ENCODE results near the gene MAP7D2.
A peak's percentile ranks its signal among the peaks of the same experiment; 100 is the strongest.

Gene MAP7D2

DNA sequence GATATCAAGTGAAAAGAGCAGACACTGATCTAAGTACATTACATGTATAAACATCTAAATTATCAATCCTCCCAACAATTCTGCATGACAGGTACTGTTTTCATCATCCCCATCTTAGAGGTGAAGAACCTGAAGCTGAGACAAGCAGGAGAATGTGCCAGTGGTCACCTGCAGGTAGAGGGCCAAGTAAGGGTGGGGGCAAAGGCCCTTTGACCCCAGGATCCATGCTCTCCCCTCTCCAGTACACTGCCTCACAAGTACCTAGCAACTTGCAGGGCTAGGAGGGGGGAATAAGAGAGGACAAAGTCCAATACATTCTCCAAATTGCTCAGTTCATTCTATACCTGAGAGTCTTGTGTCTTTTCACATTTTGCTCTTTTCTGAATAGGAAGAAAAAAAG is 8.3 kb upstream of the MAP7D2 start:
- no peak for DNase-seq
- in situ Hi-C loops (cut with HindIII; ENCODE audit: low pct_ligation_motif_present, low pct_unique_long_range_greater_than_20kb, low sequenced_read_pairs), result no loop called here

DNA sequence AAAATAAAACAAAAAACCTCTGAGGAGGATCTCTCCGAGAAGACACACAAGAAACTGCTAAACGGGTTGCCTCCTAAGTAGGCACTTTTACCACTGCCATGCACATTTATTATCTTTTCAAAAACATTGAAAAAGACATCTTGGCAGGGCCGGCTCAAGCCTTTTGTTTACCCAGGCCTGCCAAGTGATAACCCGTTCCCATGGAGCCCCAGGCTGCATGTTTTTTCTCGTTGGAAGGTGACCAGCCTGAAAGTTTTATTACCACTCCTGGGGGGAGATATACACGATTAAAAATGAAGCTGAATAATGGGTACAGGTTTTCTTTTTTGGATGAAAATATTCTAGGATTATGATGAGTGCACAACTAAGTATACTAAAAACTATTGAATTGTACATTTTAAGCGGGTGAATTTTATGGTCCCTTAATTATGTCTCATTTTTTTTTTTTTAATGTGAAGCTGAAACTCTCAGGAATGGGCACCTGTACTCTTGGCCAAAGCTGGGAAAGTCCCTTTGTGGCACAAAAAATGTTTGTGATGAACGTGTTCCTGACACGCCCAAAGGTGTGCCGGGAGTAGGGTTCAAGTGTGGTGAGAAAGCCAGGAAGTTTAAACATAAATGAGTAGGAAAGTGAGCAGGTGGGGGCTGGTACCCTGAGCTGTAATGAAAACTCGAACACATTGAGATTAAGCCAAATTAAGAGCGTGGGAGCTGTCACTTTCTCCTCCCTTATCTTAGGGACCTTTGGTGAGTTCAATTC is 1.5 kb upstream of the MAP7D2 start:
- in situ Hi-C loops (cut with HindIII; ENCODE audit: low pct_ligation_motif_present, low pct_unique_long_range_greater_than_20kb, low sequenced_read_pairs), result no loop called here

DNA sequence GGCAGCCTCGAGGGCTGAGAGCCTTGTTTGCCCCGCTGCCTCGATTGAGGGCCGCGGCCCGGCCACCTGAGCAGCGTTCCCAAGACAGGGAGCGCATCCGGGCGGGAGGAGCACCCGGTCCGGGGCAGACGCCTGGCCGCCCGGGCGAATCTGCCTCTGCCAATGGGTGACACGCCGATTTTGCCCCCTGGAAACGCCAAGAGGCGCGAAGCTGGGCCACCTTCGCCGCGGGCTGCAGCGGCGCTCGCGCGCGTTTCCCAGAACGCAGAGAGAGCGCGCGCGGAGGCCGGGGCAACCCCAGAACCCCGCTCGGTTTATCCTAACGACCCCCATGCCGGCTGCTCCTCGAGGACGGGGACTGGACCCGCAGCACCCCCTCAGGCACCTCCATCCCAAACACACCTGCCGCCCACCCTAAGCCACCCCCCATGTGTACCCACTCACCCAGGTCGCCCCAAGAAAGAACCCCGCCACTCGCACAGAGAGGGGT is 575 bp downstream of the MAP7D2 start:
- no peak for DNase-seq
- in situ Hi-C loops (cut with HindIII; ENCODE audit: low pct_ligation_motif_present, low pct_unique_long_range_greater_than_20kb, low sequenced_read_pairs), result no loop called here

More for the DNA sequence above, 1.5 kb upstream of the MAP7D2 start:
- DNase-seq, result no peak

DNA sequence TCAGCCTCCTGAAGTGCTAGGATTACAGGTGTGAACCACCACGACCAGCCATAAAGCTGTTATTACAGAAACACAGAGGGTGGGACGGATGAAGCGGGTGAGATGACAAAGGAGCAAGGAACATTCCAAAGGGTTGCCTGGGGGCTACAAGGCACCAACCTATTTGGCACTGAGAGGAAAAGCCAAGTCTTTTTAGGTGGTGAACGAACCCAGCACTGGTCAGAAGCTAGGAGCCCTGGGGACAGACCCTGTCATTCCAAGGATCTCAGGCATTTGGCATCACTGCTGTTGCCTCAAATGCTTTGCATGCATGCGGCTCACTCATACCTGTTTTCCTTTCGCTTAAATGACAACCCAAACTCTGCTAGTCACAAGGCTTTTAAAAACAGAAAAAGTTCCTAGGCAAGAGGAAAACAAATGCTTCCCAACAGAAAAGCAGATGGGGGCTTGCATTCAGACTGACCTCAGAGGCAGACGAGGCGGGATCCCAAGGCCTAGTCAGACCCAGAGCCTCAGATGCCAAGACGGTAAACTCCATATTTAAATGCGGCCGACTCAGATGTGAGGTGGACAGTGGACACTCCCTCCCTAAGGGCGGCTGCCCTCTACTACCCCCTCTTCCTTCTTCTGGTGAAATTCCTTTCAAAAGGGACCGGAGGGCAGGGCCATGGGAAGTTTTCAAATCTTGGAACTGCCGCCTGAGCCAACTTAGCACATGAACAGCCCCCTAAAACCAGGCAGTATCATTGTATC is 4.5 kb downstream of the MAP7D2 start:
- in situ Hi-C loops (cut with HindIII; ENCODE audit: low pct_ligation_motif_present, low pct_unique_long_range_greater_than_20kb, low sequenced_read_pairs), result no loop called here
- DNase-seq, result no peak

DNA sequence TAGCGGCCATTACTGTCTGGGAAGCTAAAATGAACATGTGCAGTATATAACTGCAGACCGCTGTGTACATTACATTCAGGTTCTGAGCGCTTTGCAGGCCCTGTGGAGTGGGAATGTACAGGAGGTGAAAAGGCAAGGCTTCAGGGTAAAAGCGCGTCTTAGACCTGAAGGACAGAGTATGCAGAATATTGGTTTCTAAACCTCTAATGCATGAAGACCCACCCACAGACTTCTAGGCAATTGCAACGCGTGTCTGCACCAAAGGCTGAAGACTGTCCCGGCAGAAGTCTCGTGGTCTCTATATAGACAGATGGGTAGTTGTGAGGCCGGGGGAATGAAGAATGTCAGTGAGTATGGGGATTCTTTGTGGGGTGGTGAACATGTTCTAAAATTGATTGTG is 5.4 kb downstream of the MAP7D2 start:
- DNase-seq, result no peak
- in situ Hi-C loops (cut with HindIII; ENCODE audit: low pct_ligation_motif_present, low pct_unique_long_range_greater_than_20kb, low sequenced_read_pairs), result no loop called here

DNA sequence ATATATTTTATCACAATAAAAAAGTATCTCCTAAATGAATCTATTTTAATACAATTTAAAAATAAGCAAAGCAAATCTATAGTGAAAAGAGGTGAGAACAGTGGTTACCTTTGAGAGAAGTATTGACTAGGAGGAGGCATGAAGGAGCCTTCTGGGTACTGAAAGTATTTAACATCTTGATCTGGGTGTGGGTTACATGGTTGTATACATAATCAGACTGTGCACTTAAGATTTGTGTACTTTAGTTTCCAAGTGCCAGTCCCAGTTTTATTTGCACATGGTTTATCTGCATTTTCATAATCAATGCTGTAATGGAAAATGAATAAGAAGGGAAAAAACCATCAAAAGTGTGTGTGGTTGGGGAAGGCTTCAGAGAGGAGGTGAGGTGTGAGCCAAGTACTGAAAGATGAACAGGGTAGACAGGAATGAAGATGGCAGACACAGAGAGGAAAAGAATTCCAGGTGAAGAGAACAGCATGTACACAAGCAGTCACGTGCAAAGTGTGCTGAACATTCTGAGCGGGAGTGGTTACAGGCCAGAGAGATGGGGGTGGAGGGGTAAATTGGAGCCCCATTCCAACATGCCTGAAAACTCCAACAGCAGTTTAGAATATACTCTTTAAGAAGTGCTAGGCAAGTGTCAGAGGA is 14.6 kb downstream of the MAP7D2 start:
- no peak for DNase-seq
- in situ Hi-C loops (cut with HindIII; ENCODE audit: low pct_ligation_motif_present, low pct_unique_long_range_greater_than_20kb, low sequenced_read_pairs), result no loop called here

DNA sequence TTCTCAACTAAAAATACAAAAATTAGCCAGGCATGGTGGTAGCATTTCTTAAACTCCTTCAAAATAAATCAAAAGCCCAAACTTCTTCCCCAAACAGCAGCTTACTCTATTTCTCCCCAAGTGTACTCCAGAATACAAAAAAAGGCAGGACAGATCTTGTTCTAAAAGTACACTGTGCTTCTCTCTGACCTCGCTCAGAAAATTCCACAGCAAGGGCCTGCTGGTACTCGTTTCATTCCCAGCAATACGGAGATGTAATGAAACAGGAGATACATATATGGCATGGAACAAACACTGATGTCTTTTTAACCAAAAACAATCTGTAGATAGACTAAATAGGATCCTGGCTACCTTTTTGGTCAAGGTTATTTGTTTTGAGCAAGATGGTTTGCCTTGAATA is 25.2 kb downstream of the MAP7D2 start:
- in situ Hi-C loops (cut with HindIII; ENCODE audit: low pct_ligation_motif_present, low pct_unique_long_range_greater_than_20kb, low sequenced_read_pairs), result no loop called here
- DNase-seq, result no peak

DNA sequence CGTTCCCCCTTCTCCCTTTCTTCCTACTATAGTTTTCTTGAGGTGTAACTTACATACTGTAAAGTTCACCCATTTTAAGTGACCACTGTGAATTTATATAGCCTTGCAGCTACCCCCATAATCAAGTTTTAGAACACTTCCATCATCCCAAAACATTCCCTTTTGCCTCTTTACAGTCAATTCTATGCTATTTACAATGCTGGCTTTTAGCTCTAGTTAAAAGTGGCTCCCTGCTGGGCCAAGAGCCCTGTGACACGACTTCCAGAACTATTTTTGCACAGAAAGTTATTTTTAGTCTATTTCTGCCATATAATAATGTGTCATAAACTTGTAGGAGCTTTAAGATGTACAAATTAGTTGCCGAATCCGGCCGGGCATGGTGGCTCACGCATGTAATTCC is 26.9 kb downstream of the MAP7D2 start:
- DNase-seq, result no peak
- in situ Hi-C loops (cut with HindIII; ENCODE audit: low pct_ligation_motif_present, low pct_unique_long_range_greater_than_20kb, low sequenced_read_pairs), result no loop called here

DNA sequence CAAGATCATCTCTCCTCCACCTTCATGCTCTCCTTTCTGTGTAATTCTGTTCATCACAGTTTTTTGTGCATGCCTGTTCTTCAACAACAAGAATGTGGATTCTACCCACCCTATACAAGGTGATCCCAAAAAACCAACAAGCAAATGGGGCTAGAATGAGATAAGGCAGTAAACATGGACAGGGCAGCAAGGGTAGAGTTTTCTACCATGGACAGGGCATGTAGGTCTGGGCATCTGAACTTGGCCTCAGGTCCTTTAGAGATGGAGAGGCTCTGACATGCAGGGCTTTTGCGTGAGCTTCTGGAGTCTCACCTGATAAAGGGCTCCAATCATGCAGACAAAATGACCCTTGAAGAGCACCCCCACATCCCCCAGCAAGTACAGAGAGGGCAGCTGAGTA is 36.4 kb downstream of the MAP7D2 start:
- in situ Hi-C loops (cut with HindIII; ENCODE audit: low pct_ligation_motif_present, low pct_unique_long_range_greater_than_20kb, low sequenced_read_pairs), result no loop called here
- DNase-seq, result no peak

DNA sequence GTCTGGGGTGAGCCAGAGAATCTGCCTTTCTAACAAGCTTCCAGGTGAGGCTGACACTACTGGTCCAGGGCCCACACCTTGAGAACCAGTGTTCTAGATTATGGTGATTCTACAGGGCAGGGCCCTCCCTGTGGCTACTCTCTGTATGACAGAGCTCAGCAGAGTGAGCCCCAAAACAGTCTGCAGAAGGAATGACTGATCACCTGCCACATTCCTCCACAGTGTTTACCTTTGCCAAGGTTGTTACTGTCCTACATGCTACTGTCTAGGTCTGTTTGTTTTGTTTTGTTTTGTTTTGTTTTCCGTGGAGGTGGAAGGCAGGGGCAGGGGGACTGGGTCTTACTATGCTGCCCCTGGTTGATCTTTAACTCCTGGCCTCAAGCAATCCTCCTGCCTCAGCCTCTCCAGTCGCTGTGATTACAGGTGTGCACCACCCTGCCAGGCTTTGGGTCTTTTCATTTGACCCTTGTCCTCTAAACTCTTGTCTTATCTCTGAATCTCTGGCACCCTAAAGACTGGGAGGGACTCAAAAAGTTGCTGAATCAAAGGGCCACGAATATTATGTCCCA is 45.1 kb downstream of the MAP7D2 start:
- no peak for DNase-seq
- in situ Hi-C loops (cut with HindIII; ENCODE audit: low pct_ligation_motif_present, low pct_unique_long_range_greater_than_20kb, low sequenced_read_pairs), result no loop called here

DNA sequence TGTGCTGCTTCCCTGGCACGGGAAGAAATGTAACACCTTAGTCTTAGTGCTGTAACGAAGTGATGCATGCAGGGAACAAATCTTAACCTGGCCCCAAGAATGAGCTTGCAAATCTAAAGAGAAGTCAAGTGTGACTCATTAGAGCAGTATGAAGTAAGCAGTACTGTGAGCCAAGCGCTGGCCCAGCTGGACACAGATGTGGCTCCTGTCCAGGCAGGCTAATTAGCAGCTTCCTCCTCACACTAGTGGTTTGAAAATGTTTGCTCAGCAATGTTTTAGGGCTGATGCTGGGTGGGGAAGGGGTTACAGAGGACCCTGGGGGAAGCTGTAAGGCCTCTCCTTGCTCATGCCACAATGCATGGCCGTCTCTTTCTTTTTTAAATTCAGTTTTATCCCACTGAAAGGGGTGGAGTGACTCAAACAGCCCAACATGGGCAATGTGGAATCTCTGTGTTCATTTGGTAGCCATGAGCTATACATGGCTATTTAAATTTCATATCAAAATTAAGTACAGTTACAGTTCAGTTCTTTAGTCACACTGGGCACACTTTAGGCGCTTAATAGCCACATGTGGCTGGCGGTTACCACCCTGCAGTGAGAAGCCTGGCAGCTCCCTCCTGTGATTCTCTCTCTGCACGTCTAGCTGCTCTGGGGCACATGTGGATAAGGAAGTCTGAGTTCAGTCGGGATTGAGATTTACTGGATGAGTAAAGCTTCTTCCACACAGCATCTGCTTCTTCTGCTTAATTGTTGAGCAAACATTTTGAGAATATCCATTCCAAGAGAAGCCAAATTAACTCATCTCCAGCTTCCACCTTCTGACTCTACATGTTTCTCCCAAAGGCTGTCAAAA is 48.8 kb downstream of the MAP7D2 start:
- DNase-seq, result peak; percentile 2
- in situ Hi-C loops (cut with HindIII; ENCODE audit: low pct_ligation_motif_present, low pct_unique_long_range_greater_than_20kb, low sequenced_read_pairs), result no loop called here

DNA sequence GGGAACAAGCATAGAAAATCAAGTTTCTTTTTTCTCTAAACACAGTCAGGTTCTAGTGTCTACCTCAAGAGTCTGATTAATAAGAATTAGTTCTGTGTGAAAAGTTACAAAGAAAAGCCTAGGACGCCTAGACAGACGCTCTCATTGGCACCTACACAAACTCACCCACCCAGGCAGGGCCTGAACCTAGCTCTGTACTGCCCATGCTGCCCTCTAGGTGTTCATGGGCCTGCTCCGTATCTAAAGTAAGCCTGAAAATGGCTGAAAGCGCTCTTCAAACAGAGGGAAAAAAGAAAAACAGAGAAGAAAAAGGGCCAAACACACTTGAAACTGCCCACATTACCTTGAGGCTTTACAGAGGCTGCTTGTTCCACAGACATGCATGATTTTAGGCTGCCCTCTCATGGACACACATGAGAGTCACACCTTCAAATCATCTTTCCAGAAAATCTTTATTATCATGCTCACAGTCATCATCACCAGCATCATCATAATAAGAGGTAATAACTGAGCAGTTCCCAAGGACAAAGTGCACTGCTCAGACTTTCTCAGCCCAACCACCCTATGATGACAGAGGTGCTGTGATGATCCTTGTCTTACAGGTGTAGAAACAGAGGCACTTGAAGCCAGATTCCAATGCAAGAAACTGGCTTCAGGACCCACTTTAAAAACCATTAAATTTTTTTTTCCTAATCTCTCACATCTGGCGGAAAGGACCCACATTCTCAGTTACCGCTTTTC is 49.6 kb downstream of the MAP7D2 start:
- in situ Hi-C loops (cut with HindIII; ENCODE audit: low pct_ligation_motif_present, low pct_unique_long_range_greater_than_20kb, low sequenced_read_pairs), result no loop called here
- DNase-seq, result peak; percentile 30

DNA sequence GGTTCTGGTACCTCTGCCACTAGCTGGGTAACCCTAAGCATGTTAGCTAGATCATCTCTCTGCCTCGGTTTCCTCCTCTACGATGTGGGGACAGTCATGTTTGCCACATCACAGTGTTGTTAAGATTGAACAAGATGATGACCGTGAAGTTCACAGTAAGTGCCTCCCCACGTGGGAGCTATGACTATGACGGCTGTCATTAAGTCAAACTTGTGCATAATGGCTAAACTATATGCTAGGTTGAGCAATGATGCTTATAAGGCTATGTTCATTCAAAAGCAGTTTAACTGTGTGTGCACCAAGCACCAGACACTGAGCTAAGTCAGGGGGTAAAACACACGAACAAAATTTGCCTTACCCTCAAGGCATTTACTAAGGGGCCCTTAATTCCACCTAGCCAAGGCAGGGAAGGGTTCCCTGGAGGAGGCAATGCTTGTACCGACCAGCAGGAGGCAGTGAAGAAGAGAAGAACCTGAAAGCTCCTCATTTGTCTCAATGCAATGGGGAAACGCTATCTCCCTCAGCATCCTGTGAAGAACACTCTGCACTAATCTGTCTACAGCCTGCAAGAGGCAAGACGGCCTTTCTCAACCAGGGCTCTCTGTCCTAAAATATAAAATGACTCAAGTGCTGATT is 52.9 kb downstream of the MAP7D2 start:
- in situ Hi-C loops (cut with HindIII; ENCODE audit: low pct_ligation_motif_present, low pct_unique_long_range_greater_than_20kb, low sequenced_read_pairs), result no loop called here
- DNase-seq, result no peak

DNA sequence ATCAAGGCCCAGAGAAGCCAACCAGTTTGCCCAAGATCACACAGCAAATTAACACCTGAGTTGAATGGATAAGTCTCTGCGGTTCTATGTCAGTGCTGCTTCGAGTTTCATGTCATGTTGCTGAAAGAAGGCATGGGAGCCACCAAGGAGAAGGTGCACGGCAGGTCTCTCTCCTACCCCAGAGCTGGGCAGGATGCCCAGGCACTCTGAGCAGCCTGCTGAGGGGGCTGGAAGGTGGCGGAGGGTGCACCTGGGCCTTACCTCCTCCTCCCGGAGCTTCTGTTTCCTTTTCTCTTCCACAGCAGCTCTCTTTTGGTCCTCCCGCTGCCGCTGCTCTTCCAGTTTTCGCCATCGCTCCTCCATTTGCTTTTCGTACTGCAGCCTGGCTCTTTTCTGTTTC is 53.6 kb downstream of the MAP7D2 start:
- in situ Hi-C loops (cut with HindIII; ENCODE audit: low pct_ligation_motif_present, low pct_unique_long_range_greater_than_20kb, low sequenced_read_pairs), result no loop called here
- no peak for DNase-seq

DNA sequence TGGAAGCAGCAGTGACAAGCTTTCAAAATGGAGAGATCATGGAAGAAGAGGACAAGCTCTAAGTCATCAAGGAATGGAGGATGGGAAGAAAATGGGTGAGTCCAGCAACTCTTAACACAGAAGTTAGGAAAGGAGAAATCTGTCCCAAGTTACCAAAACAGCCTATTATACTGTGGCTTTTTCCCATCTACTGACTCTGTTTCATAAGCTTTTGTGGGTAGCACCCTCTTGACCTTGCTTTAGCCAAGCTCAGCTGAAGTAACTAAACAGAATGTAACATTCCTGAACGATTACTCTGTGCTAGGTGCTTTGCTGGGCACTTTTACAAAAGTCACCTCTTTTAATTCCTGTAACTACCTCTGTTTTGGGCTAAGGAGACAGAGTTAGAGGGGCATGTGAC is 54.9 kb downstream of the MAP7D2 start:
- DNase-seq, result no peak
- in situ Hi-C loops (cut with HindIII; ENCODE audit: low pct_ligation_motif_present, low pct_unique_long_range_greater_than_20kb, low sequenced_read_pairs), result no loop called here

DNA sequence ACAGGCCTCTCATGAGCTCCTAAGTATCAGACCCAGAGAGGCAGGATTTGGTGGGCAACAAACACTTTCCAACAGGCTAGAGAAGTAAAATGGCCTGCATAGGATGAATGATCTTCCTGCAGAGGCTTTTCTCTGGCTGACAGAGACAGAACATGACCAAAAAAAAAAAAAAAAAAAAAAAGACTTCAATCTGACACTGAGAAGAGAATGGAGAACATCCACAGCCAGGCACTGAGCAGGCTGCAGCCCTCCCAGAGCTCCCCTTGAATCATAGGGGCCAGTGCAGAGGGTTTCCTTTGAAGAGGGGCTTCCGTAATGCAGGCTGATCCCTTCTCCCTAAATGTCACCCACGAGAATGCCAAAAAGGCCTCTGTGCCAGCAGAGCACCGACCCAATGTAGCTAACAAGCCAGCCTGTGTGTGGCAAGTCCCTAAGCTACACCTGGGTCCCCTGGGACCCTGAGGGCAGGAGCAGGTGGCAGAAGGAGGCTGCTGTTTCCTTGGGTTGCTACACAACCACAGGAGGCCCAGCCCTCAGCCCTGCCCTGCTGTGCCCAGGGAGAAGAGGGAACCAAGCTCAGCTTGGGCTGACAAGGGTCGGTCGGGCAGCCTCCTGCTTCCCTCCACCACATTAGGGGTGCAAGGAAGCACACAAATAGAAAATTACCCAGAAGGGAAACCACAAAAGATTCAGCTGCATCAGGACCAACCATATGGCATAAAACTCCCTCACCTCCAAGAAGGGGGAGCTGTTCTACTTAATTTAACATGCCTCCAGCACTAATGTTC is 55.6 kb downstream of the MAP7D2 start:
- no peak for DNase-seq
- in situ Hi-C loops (cut with HindIII; ENCODE audit: low pct_ligation_motif_present, low pct_unique_long_range_greater_than_20kb, low sequenced_read_pairs), result no loop called here
